PC-9 (cell line): ENCODE measurements around the gene MAMLD1. TPM values are rescaled to one million over a fixed set of nuclear protein-coding genes. Genes with fewer than 3 reads are reported as not detected.
"Not testable (repeated sequence)": the region's sequence is repeated elsewhere in the genome, so short reads cannot be mapped to it uniquely, and the experiment has no call there.

Experiments
- BruUV-seq: library from RNA; stranded (reverse); fragments of 400-500 nt; replicated peaks from 2 replicates; lab custom pipeline; 2021; lab: Mats Ljungman, UMichigan
- CTCF ChIA-PET: fragments of 300-600 bp; sonication (Branson Sonifier 250); formaldehyde crosslinking; loops from one replicate; lab custom pipeline; 2022; ENCODE audit warnings: antibody characterized with exemption; lab: Charles Lee
- POLR2A ChIA-PET: fragments of 300-600 bp; sonication (Branson Sonifier 250); formaldehyde crosslinking; loops from one replicate; lab custom pipeline; 2022; ENCODE audit warnings: antibody characterized with exemption; ENCODE audit not compliant: unreplicated experiment; lab: Charles Lee
- DNase-seq, 2 experiments: peaks; one replicate each; pipeline versions ENCODE4 v3.0.0 to v3.0.0-alpha.2; 2015 to 2022; ENCODE audit warnings: mixed read lengths in 1 of 2
- H2AFZ ChIP-seq: fragments of 200-600 bp; sonication (generic); 2 replicates; pipeline ENCODE4 v1.8.1; 2017; ENCODE audit warnings: antibody characterized with exemption
- H3F3A ChIP-seq: fragments of 200-600 bp; sonication (generic); 2 replicates; pipeline ENCODE4 v1.8.1; 2017; ENCODE audit warnings: antibody characterized with exemption, mild to moderate bottlenecking, low read depth; ENCODE audit not compliant: insufficient read depth
- H3K27ac ChIP-seq: fragments of 200-600 bp; sonication (generic); 2 replicates; pipeline ENCODE4 v1.6.1; 2016; ENCODE audit warnings: mixed run types
- H3K27me3 ChIP-seq: fragments of 200-600 bp; sonication (generic); 2 replicates; pipeline ENCODE4 v1.6.1; 2016; ENCODE audit warnings: low read depth, mixed run types; ENCODE audit not compliant: insufficient read depth
- H3K36me3 ChIP-seq: fragments of 200-600 bp; sonication (generic); 2 replicates; pipeline ENCODE4 v1.6.1; 2016; ENCODE audit warnings: low read depth, mixed run types
- H3K4me1 ChIP-seq: fragments of 200-600 bp; sonication (generic); replicated peaks from 2 replicates; pipeline ENCODE4 v1.6.1; 2016; ENCODE audit warnings: mixed run types; ENCODE audit not compliant: insufficient read depth
- H3K4me2 ChIP-seq: fragments of 200-600 bp; sonication (generic); 2 replicates; pipeline ENCODE4 v1.6.1; 2017; ENCODE audit warnings: mixed run types
- H3K4me3 ChIP-seq: fragments of 200-600 bp; sonication (generic); 2 replicates; pipeline ENCODE4 v1.6.1; 2016; ENCODE audit warnings: mixed run types
- H3K79me2 ChIP-seq: fragments of 200-600 bp; sonication (generic); 2 replicates; pipeline ENCODE4 v1.6.1; 2017; ENCODE audit warnings: low read depth, mixed run types
- H3K9me2 ChIP-seq: fragments of 200-600 bp; sonication (generic); 2 replicates; pipeline ENCODE4 v1.8.1; 2017; ENCODE audit warnings: mild to moderate bottlenecking; ENCODE audit not compliant: insufficient read depth
- H3K9me3 ChIP-seq: fragments of 200-600 bp; sonication (generic); 2 replicates; pipeline ENCODE4 v1.8.1; 2016; ENCODE audit warnings: low read depth; ENCODE audit not compliant: insufficient read depth
- H4K20me1 ChIP-seq: fragments of 200-600 bp; sonication (generic); 2 replicates; pipeline ENCODE4 v1.8.1; 2017; ENCODE audit not compliant: insufficient read depth
- CTCF ChIP-seq: fragments of 200-600 bp; sonication (generic); conservative IDR thresholded peaks from 2 replicates; pipeline ENCODE4 v1.6.1; 2017; ENCODE audit warnings: mixed run types, antibody characterized with exemption, mild to moderate bottlenecking, moderate library complexity
- EZH2 ChIP-seq: fragments of 200-600 bp; sonication (generic); IDR thresholded peaks from 2 replicates; pipeline ENCODE4 v1.8.0; 2017; ENCODE audit warnings: antibody characterized with exemption, low read depth
- intact Hi-C: fragments of 100-400 bp; cut with micrococcal nuclease; formaldehyde crosslinking; loops from one replicate; pipeline ENCODE4 v1.10.0; 2022; ENCODE audit not compliant: unreplicated experiment
- total RNA-seq: library from RNA; stranded (reverse); gene quantifications from 2 replicates; pipeline ENCODE4 v1.2.3, GENCODE V29; 2021

The MAMLD1 gene
- total RNA-seq, 1 experiment from 2014 or later = 2.5 TPM

- CTCF ChIA-PET = no interaction called here
- no TSS peak for BruUV-seq
- no peak overlapping the region for H3K4me3 ChIP-seq
- no peak overlapping the region for H2AFZ ChIP-seq
- POLR2A ChIA-PET = no interaction called here
- intact Hi-C loops = no loop called here
- no peaks in the 10 kb centered on the region for H4K20me1 ChIP-seq
- H3K79me2 ChIP-seq = no peaks in the 10 kb centered on the region
- no peaks in the 10 kb centered on the region for H3K9me2 ChIP-seq
- no peaks in the 10 kb centered on the region for H3F3A ChIP-seq
- DNase-seq = no peak
- no peaks in the 10 kb centered on the region for H3K36me3 ChIP-seq
- no peak overlapping the region for H3K27ac ChIP-seq
- H3K27me3 ChIP-seq = no peaks in the 10 kb centered on the region
- H3K4me1 ChIP-seq = no peaks in the 10 kb centered on the region
- H3K9me3 ChIP-seq = no peaks in the 10 kb centered on the region
- no peak overlapping the region for H3K4me2 ChIP-seq
- TF ChIP-seq EZH2 = no peak
- no peak for TF ChIP-seq CTCF
Measured at GRCh38 chrX:150337536-150337935, 25.6 kb upstream of the MAMLD1 start.

- no peaks in the 10 kb centered on the region for H4K20me1 ChIP-seq
- no peaks in the 10 kb centered on the region for H3K9me3 ChIP-seq
- H3F3A ChIP-seq = no peaks in the 10 kb centered on the region
- H2AFZ ChIP-seq = no peak overlapping the region
- no peak for TF ChIP-seq CTCF
- TF ChIP-seq EZH2 = no peak
- CTCF ChIA-PET = no interaction called here
- H3K27ac ChIP-seq = no peak overlapping the region
- no peaks in the 10 kb centered on the region for H3K27me3 ChIP-seq
- H3K4me3 ChIP-seq = no peak overlapping the region
- no TSS peak for BruUV-seq
- no peaks in the 10 kb centered on the region for H3K4me1 ChIP-seq
- H3K9me2 ChIP-seq = no peaks in the 10 kb centered on the region
- H3K79me2 ChIP-seq = no peaks in the 10 kb centered on the region
- no peak for DNase-seq
- intact Hi-C loops = no loop called here
- H3K36me3 ChIP-seq = no peaks in the 10 kb centered on the region
- POLR2A ChIA-PET = no interaction called here
- H3K4me2 ChIP-seq = no peak overlapping the region
Measured at GRCh38 chrX:150338615-150339014, 24.5 kb upstream of the MAMLD1 start.

- Histone ChIP-seq H2AFZ (no peak overlapping the region), H3K27me3 (no peaks in the 10 kb centered on the region), H3K4me3 (no peak overlapping the region), H3K9me3 (no peaks in the 10 kb centered on the region), H3F3A (no peaks in the 10 kb centered on the region), H3K27ac (no peak overlapping the region), H4K20me1 (no peaks in the 10 kb centered on the region), H3K4me2 (no peak overlapping the region), H3K9me2 (no peaks in the 10 kb centered on the region), H3K79me2 (no peaks in the 10 kb centered on the region), H3K4me1 (no peaks in the 10 kb centered on the region), H3K36me3 (no peaks in the 10 kb centered on the region)
- ChIA-PET POLR2A (no interaction called here), CTCF (no interaction called here)
- TF ChIP-seq EZH2 (no peak), CTCF (no peak)
- no TSS peak for BruUV-seq
- no peak for DNase-seq
- intact Hi-C loops = no loop called here
Measured at GRCh38 chrX:150339736-150340135, 23.4 kb upstream of the MAMLD1 start.

- DNase-seq, H2AFZ ChIP-seq, H3K36me3 ChIP-seq, CTCF ChIA-PET, intact Hi-C loops, H3K4me2 ChIP-seq, H3K27me3 ChIP-seq, H3K9me3 ChIP-seq, POLR2A ChIA-PET, H3K27ac ChIP-seq, H3K9me2 ChIP-seq, H3K4me3 ChIP-seq, H3K4me1 ChIP-seq, H3K79me2 ChIP-seq, H3F3A ChIP-seq, BruUV-seq, H4K20me1 ChIP-seq: not testable (repeated sequence)
Measured at GRCh38 chrX:150340326-150340725, 22.8 kb upstream of the MAMLD1 start.
